Smooth muscle cell (in vitro differentiated cells): ENCODE results near the gene C16orf96. TPM values are rescaled to one million over a fixed set of nuclear protein-coding genes. Genes with fewer than 3 reads are reported as not detected.

ENCODE experiments used
- DNase-seq: peaks from one replicate; lab custom pipeline; 2025; ENCODE audit not compliant: unreplicated experiment; lab: John Stamatoyannopoulos, UW
- H2AFZ ChIP-seq: fragments of 200-600 bp; sonication (generic); 2 replicates; pipeline ENCODE4 v1.6.0; 2016; ENCODE audit warnings: antibody characterized with exemption, low read depth, mild to moderate bottlenecking
- H3F3A ChIP-seq: fragments of 200-600 bp; sonication (generic); 2 replicates; pipeline ENCODE4 v1.6.0; 2017; ENCODE audit warnings: antibody characterized with exemption, low read depth
- H3K27ac ChIP-seq: fragments of 200-600 bp; sonication (generic); 2 replicates; pipeline ENCODE4 v1.5.1; 2016; ENCODE audit warnings: low read depth, mild to moderate bottlenecking
- H3K27me3 ChIP-seq: fragments of 200-600 bp; sonication (generic); 2 replicates; pipeline ENCODE4 v1.6.1; 2016; ENCODE audit warnings: low read depth, mild to moderate bottlenecking
- H3K36me3 ChIP-seq: fragments of 200-600 bp; sonication (generic); 2 replicates; pipeline ENCODE4 v1.5.1; 2016; ENCODE audit warnings: low read depth
- H3K4me1 ChIP-seq: fragments of 200-600 bp; sonication (generic); 2 replicates; pipeline ENCODE4 v1.5.1; 2016; ENCODE audit warnings: low read depth
- H3K4me2 ChIP-seq: fragments of 200-600 bp; sonication (generic); 2 replicates; pipeline ENCODE4 v1.6.0; 2016; ENCODE audit warnings: mild to moderate bottlenecking
- H3K4me3 ChIP-seq: fragments of 200-600 bp; sonication (generic); 2 replicates; pipeline ENCODE4 v1.5.1; 2016; ENCODE audit warnings: mild to moderate bottlenecking
- H3K79me2 ChIP-seq: fragments of 200-600 bp; sonication (generic); 2 replicates; pipeline ENCODE4 v1.6.0; 2016; ENCODE audit warnings: low read depth, mild to moderate bottlenecking
- H3K9ac ChIP-seq: fragments of 200-600 bp; sonication (generic); 2 replicates; pipeline ENCODE4 v1.6.0; 2016; ENCODE audit warnings: low read depth
- H3K9me3 ChIP-seq: fragments of 200-600 bp; sonication (generic); replicated peaks from 2 replicates; pipeline ENCODE4 v1.5.1; 2016; ENCODE audit warnings: low read depth
- H4K20me1 ChIP-seq: fragments of 200-600 bp; sonication (generic); 2 replicates; pipeline ENCODE4 v1.6.0; 2016; ENCODE audit warnings: low read depth
- WGBS: methylation state at CpG from one replicate; pipeline ENCODE4 v1.1.7; 2016; ENCODE audit warnings: low lambda C conversion rate; 5-methylcytosine and 5-hydroxymethylcytosine counted together
- polyA plus RNA-seq: library from polyadenylated mRNA; unstranded; fragments of >200 nt; fragmentation: Nextera tagmentation; extraction: Ambion mirVana; gene quantifications from 2 replicates; pipeline ENCODE4 v1.2.1, GENCODE V29; 2016
- total RNA-seq: library from RNA; depleted of rRNA; stranded (reverse); fragments of >200 nt; gene quantifications from 2 replicates; pipeline ENCODE4 v1.2.3, GENCODE V29; 2014
- TF ChIP-seq, protein P1 (sequence below): fragments of 200-600 bp; sonication (generic); IDR thresholded peaks from 2 replicates; pipeline ENCODE4 v1.5.1; 2017; ENCODE audit warnings: borderline replicate concordance, mild to moderate bottlenecking, antibody characterized with exemption; ENCODE audit not compliant: insufficient read depth, poor library complexity, severe bottlenecking

Gene C16orf96
- total and polyA plus RNA-seq, 2 experiments from 2014 or later = 0.09 TPM; not detected in 1

DNA sequence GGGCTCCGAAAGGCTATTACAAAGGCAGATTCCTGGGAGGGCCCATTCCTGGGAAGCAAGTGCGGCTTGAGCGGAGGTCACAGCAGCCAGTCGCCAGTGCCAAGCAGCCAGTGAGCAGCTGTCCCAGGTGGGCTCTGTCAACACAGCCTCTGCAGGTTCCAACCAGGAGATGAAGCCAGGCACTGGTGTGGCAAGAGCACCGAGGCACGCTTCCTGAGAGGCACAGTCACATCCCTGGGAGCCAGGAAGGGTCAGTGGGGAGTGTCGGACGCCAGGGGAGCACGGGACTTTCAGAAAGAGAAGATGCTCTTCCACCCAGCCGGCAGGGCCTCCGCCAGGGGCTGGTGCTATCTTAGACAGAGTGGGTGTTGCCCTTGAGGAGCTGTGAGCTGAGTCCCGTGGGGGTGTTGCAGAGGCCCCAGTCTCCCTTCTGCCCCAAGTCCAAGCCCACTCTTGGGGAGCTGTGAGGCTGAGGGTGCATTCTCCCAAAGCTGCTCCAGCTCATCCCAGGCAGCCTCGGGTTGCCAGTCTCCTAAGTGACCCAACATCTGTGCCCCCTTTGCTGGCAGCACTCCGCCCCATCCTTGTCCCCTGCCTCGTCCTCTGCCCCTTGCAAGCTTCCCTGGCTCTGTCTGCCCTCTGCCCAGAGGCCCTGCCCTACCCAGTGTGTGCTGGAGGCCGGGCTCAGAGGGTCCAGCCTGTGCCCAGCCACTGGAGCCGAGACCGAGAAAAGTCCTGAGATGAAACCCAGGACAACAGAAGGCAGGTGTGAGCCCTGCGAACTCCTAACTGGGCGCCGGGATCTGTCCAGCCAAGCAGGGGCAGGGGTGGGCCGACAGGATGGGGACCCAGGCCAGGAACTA lies 51.9 kb downstream of the C16orf96 start:
- no peak for DNase-seq
- Histone ChIP-seq H3K79me2 (peaks cover 23% of the 10 kb centered on the region), H2AFZ (no peak overlapping the region), H3K4me2 (no peak overlapping the region), H3F3A (no peaks in the 10 kb centered on the region), H3K27ac (no peak overlapping the region), H3K9me3 (no peaks in the 10 kb centered on the region), H3K36me3 (no peaks in the 10 kb centered on the region), H3K4me3 (no peak overlapping the region), H3K27me3 (no peaks in the 10 kb centered on the region), H3K4me1 (no peaks in the 10 kb centered on the region), H3K9ac (no peak overlapping the region), H4K20me1 (peaks cover 52% of the 10 kb centered on the region)
- TF ChIP-seq, protein P1, sequence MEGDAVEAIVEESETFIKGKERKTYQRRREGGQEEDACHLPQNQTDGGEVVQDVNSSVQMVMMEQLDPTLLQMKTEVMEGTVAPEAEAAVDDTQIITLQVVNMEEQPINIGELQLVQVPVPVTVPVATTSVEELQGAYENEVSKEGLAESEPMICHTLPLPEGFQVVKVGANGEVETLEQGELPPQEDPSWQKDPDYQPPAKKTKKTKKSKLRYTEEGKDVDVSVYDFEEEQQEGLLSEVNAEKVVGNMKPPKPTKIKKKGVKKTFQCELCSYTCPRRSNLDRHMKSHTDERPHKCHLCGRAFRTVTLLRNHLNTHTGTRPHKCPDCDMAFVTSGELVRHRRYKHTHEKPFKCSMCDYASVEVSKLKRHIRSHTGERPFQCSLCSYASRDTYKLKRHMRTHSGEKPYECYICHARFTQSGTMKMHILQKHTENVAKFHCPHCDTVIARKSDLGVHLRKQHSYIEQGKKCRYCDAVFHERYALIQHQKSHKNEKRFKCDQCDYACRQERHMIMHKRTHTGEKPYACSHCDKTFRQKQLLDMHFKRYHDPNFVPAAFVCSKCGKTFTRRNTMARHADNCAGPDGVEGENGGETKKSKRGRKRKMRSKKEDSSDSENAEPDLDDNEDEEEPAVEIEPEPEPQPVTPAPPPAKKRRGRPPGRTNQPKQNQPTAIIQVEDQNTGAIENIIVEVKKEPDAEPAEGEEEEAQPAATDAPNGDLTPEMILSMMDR = no peak
- 96% methylated on average over 22 of the region's 22 CpGs for WGBS

DNA sequence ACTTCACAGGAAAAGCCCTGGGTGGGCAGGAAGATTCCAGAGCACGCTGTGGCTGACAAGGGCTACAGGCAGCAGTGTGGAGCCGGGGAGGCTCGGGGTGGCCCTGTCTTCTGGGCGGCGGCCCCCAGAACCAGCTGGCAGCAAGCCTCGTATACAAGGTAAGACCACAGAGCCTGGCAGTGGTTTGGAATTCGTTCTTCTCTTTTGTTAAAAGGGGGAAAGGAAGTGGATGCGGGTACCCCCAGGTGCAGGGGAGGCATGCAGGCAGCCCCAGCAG lies 52.5 kb downstream of the C16orf96 start:
- Histone ChIP-seq H3K27ac (no peak overlapping the region), H2AFZ (no peak overlapping the region), H3K4me2 (no peak overlapping the region), H3K9ac (no peak overlapping the region), H3K4me1 (no peaks in the 10 kb centered on the region), H3K79me2 (peaks cover 29% of the 10 kb centered on the region), H3K36me3 (no peaks in the 10 kb centered on the region), H3K9me3 (no peaks in the 10 kb centered on the region), H4K20me1 (peaks cover 57% of the 10 kb centered on the region), H3K4me3 (no peak overlapping the region), H3F3A (no peaks in the 10 kb centered on the region), H3K27me3 (no peaks in the 10 kb centered on the region)
- WGBS = 93% methylated on average over 8 of the region's 8 CpGs
- TF ChIP-seq, protein P1 = no peak
- no peak for DNase-seq

DNA sequence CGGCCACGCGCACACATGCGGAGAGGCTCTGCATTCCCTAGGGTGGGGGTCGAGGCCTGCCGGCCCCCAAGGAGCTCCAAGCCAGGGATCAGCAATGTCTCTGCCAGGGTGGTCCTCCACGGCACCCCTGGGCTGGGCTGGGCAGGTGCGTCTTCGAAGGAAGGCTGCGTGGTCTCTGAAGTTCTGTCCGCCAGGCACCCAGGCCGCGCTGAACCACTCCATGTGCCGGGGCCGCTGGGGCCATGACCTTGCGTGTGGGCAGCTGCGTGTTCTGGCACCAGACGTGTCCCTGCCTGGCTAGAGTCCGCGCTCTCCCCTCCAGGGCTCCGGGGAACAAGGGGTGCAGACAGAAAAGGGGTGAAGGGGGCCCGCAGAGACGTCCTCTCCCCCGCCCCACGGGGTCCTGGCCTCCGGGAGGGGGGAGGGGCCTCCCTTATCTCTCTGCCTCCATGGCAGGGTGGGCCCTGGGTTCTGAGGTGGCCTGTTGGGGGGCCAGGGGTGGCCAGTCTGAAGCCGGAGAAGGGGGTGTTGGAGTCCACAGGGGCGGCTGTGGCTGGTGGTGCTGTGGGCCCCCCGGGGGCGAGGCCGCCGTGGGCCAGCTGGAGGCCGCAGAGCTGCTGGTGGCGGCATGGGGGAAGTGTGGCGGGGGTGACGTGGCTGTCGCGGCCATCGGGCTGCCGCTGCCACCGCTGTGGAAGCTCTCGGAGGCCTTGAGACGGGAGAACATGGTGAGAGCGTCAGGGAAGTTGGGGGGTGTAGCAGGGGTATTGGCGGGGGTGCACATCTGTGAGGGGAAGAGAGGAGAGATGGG lies 53.3 kb downstream of the C16orf96 start:
- peaks cover 36% of the 10 kb centered on the region for H3K79me2 ChIP-seq
- no peak for DNase-seq
- H3K4me2 ChIP-seq = no peak overlapping the region
- peaks cover 60% of the 10 kb centered on the region for H4K20me1 ChIP-seq
- no peak overlapping the region for H2AFZ ChIP-seq
- no peaks in the 10 kb centered on the region for H3F3A ChIP-seq
- H3K4me3 ChIP-seq = no peak overlapping the region
- H3K27ac ChIP-seq = no peak overlapping the region
- WGBS = over 99% methylated on average over 32 of the region's 45 CpGs
- TF ChIP-seq, protein P1 = no peak
- no peaks in the 10 kb centered on the region for H3K27me3 ChIP-seq
- H3K36me3 ChIP-seq = no peaks in the 10 kb centered on the region
- H3K9ac ChIP-seq = no peak overlapping the region
- H3K9me3 ChIP-seq = no peaks in the 10 kb centered on the region
- no peaks in the 10 kb centered on the region for H3K4me1 ChIP-seq
